GM12878 (cell line): ENCODE measurements around the gene OLFM2. TPM values are rescaled to one million over a fixed set of nuclear protein-coding genes. Genes with fewer than 3 reads are reported as not detected.

ENCODE experiments used
- BHLHE40 ChIP-seq, 2 experiments: fragments of 450-650 bp in 1 of 2; IDR thresholded peaks; 2 replicates each; pipeline ENCODE4 v1.6.1; 2011 to 2017; ENCODE audit warnings: low read depth in 2 of 2, borderline replicate concordance in 1 of 2, improper control_type of control experiment in 1 of 2, low read length in 1 of 2, mild to moderate bottlenecking in 1 of 2
- CHD4 ChIP-seq: fragments of 200-600 bp; sonication (generic); IDR thresholded peaks from 2 replicates; pipeline ENCODE4 v1.6.1; 2016; ENCODE audit warnings: mild to moderate bottlenecking
- GABPA ChIP-seq: IDR thresholded peaks from 2 replicates; pipeline ENCODE4 v1.6.1; 2014; ENCODE audit warnings: antibody characterized with exemption, low read depth, mild to moderate bottlenecking, inconsistent platforms
- HCFC1 ChIP-seq: fragments of 150-350 bp; IDR thresholded peaks from 2 replicates; pipeline ENCODE4 v1.6.1; 2014; ENCODE audit warnings: low read length
- HDAC2 ChIP-seq: fragments of 200-600 bp; sonication (generic); IDR thresholded peaks from 2 replicates; pipeline ENCODE4 v1.6.1; 2017
- JUND ChIP-seq: IDR thresholded peaks from 2 replicates; pipeline ENCODE4 v1.6.1; 2012; ENCODE audit warnings: low read depth, mild to moderate bottlenecking, low read length, improper control_type of control experiment, moderate library complexity
- NR2C1 ChIP-seq: fragments of 450-650 bp; IDR thresholded peaks from 2 replicates; pipeline ENCODE4 v1.6.1; 2017; ENCODE audit warnings: antibody characterized with exemption, mild to moderate bottlenecking, moderate library complexity
- PAX8 ChIP-seq: fragments of 450-650 bp; IDR thresholded peaks from 2 replicates; pipeline ENCODE4 v1.6.1; 2017; ENCODE audit warnings: mild to moderate bottlenecking, moderate library complexity
- PKNOX1 ChIP-seq: fragments of 450-650 bp; IDR thresholded peaks from 2 replicates; pipeline ENCODE4 v1.6.1; 2016; ENCODE audit warnings: mild to moderate bottlenecking
- RUNX3 ChIP-seq: IDR thresholded peaks from 2 replicates; pipeline ENCODE4 v1.6.1; 2012; ENCODE audit warnings: low read length, inconsistent platforms
- SMARCA5 ChIP-seq: fragments of 450-650 bp; IDR thresholded peaks from 2 replicates; pipeline ENCODE4 v1.6.1; 2017; ENCODE audit warnings: mild to moderate bottlenecking
- SP1 ChIP-seq: IDR thresholded peaks from one replicate; pipeline ENCODE4 v1.6.1; 2011; ENCODE audit warnings: low read depth, low read length
- SUPT20H ChIP-seq: IDR thresholded peaks from 2 replicates; pipeline ENCODE4 v1.6.1; 2011; ENCODE audit warnings: low read depth, mild to moderate bottlenecking, low read length, moderate library complexity, borderline replicate concordance; ENCODE audit not compliant: control insufficient read depth
- TAF1 ChIP-seq: IDR thresholded peaks from 2 replicates; pipeline ENCODE4 v1.6.1; 2011; ENCODE audit warnings: mild to moderate bottlenecking, low read depth, low read length, borderline replicate concordance
- TARDBP ChIP-seq: IDR thresholded peaks from 2 replicates; pipeline ENCODE4 v1.6.1; 2016; ENCODE audit warnings: borderline replicate concordance
- TCF12 ChIP-seq: IDR thresholded peaks from 2 replicates; pipeline ENCODE4 v1.6.1; 2011; ENCODE audit warnings: low read depth, mild to moderate bottlenecking, low read length
- ZBED1 ChIP-seq: IDR thresholded peaks from 2 replicates; pipeline ENCODE4 v1.6.1; 2016; ENCODE audit warnings: borderline replicate concordance
- ZNF24 ChIP-seq: fragments of 450-650 bp; IDR thresholded peaks from 2 replicates; pipeline ENCODE4 v1.6.1; 2017; ENCODE audit warnings: antibody characterized with exemption, mild to moderate bottlenecking
- polyA plus RNA-seq, 11 experiments: library from polyadenylated mRNA; depleted of rRNA in 4 of 11; unstranded in 6 of 11; stranded (reverse) in 5 of 11; fragments of >200 nt; fragmentation: Nextera tagmentation in 4 of 11; fragmentation: Illumina TruSeq in 1 of 11; extraction: Ambion mirVana in 4 of 11; extraction: Trizol in 1 of 11; gene quantifications; 1 replicate in 1 of 11; 2 replicates in 10 of 11; pipeline versions ENCODE4 v1.2.1 to v1.2.3, GENCODE V29; 2011 to 2016; ENCODE audit warnings: inconsistent platforms in 2 of 11, missing spikeins in 2 of 11, low read depth in 1 of 11
- total RNA-seq, 4 experiments: library from RNA; depleted of rRNA in 3 of 4; stranded (reverse); fragments of >200 nt in 3 of 4; fragmentation: Illumina TruSeq in 1 of 4; extraction: Trizol in 1 of 4; gene quantifications; 2 replicates each; pipeline versions ENCODE4 v1.2.1 to v1.2.3, GENCODE V29; 2013 to 2021
- TF ChIP-seq, protein P1 (sequence below): fragments of 450-650 bp; conservative IDR thresholded peaks from 2 replicates; pipeline ENCODE4 v1.6.1; 2017; ENCODE audit warnings: mild to moderate bottlenecking, moderate library complexity
- TF ChIP-seq, protein P2 (sequence below): fragments of 150-350 bp; IDR thresholded peaks from 2 replicates; pipeline ENCODE4 v1.6.1; 2016; ENCODE audit warnings: low read depth, low read length
- TF ChIP-seq, protein P3 (sequence below): IDR thresholded peaks from 2 replicates; pipeline ENCODE4 v1.6.1; 2011; ENCODE audit warnings: borderline replicate concordance, low read depth, mild to moderate bottlenecking, moderate library complexity, mixed read lengths, low read length; ENCODE audit not compliant: insufficient read depth; ENCODE audit errors: extremely low read length

OLFM2 gene
- total and polyA plus RNA-seq, 10 of the 15 experiments (the other 5 are each of a cell fraction or from before 2014, with no cell fraction given) = 0.07 to 3.5 (median 0.27) TPM; not detected in 5

DNA sequence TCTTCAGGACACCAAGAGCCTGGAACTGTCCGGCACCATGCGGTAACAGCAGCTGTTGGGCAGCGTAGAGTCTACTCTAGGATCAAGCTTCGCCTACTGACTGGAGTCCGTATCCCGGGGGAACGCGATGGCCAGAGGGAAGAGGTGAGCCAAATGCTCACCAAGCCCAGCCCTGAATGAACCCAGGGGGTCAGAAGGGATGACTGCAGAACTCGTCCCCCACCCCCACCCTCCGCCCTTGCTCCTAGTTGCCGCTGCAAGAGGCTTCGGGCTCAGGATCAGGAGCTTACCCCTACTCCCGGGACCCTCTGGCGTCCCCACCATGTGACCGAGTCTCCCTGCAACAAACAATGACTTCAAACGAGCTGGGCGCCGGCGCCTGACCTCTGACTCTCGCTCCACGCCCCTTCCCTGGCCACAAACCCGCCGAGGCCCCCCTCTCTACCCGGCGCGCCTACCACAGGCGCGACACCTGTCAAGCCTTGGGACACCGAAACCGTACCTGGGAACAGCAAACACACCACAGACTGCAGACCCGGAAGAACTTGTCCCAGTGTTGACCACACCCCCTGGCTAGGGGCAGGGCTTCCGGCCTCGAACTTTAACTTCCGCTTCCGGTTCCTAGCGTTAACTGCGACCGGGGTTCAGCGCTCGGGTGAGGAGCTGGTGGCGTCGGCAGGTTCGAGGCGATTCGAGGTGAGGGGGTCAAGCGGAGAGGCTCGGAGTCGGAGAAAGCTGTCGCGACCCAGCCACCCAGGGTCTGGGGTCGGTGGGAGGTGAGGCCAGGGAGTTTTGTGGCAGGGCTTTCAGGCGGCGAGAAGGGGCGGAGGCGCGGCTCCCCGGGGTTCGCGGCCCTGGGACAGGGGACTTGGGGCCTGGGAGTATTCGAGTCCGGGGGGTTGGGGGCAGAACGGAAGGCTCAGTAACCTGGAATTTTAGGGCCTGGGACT is 108.8 kb downstream of the OLFM2 start, which contains the start of gene UBL5 (continued):
- TF ChIP-seq, protein P1, sequence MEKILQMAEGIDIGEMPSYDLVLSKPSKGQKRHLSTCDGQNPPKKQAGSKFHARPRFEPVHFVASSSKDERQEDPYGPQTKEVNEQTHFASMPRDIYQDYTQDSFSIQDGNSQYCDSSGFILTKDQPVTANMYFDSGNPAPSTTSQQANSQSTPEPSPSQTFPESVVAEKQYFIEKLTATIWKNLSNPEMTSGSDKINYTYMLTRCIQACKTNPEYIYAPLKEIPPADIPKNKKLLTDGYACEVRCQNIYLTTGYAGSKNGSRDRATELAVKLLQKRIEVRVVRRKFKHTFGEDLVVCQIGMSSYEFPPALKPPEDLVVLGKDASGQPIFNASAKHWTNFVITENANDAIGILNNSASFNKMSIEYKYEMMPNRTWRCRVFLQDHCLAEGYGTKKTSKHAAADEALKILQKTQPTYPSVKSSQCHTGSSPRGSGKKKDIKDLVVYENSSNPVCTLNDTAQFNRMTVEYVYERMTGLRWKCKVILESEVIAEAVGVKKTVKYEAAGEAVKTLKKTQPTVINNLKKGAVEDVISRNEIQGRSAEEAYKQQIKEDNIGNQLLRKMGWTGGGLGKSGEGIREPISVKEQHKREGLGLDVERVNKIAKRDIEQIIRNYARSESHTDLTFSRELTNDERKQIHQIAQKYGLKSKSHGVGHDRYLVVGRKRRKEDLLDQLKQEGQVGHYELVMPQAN = peak; percentile 83
- peak in 1 of 2 experiments; percentile 53; a peak in 2 of 4 replicates for TF ChIP-seq BHLHE40 (IDR thresholded peaks at IDR 0.05; ENCODE audit: borderline replicate concordance in 1 of 2, low read depth in 2 of 2, low read length in 1 of 2)
- TF ChIP-seq HDAC2 = no peak
- peak; percentile 86; the same call in 1 of the 2 replicates for TF ChIP-seq TAF1
- TF ChIP-seq SP1 = peak; percentile 75
- TF ChIP-seq, protein P2, sequence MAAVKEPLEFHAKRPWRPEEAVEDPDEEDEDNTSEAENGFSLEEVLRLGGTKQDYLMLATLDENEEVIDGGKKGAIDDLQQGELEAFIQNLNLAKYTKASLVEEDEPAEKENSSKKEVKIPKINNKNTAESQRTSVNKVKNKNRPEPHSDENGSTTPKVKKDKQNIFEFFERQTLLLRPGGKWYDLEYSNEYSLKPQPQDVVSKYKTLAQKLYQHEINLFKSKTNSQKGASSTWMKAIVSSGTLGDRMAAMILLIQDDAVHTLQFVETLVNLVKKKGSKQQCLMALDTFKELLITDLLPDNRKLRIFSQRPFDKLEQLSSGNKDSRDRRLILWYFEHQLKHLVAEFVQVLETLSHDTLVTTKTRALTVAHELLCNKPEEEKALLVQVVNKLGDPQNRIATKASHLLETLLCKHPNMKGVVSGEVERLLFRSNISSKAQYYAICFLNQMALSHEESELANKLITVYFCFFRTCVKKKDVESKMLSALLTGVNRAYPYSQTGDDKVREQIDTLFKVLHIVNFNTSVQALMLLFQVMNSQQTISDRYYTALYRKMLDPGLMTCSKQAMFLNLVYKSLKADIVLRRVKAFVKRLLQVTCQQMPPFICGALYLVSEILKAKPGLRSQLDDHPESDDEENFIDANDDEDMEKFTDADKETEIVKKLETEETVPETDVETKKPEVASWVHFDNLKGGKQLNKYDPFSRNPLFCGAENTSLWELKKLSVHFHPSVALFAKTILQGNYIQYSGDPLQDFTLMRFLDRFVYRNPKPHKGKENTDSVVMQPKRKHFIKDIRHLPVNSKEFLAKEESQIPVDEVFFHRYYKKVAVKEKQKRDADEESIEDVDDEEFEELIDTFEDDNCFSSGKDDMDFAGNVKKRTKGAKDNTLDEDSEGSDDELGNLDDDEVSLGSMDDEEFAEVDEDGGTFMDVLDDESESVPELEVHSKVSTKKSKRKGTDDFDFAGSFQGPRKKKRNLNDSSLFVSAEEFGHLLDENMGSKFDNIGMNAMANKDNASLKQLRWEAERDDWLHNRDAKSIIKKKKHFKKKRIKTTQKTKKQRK = no peak
- peak; percentile 99 for TF ChIP-seq GABPA
- TF ChIP-seq ZNF24 = no peak
- TF ChIP-seq NR2C1 = peak; percentile 98
- peak; percentile 78 for TF ChIP-seq TARDBP
- peak; percentile 92 for TF ChIP-seq RUNX3
- no peak for TF ChIP-seq ZBED1
- TF ChIP-seq SMARCA5 = no peak
- no peak for TF ChIP-seq SUPT20H
- no peak for TF ChIP-seq JUND
- TF ChIP-seq PAX8 = no peak
- TF ChIP-seq, protein P3, sequence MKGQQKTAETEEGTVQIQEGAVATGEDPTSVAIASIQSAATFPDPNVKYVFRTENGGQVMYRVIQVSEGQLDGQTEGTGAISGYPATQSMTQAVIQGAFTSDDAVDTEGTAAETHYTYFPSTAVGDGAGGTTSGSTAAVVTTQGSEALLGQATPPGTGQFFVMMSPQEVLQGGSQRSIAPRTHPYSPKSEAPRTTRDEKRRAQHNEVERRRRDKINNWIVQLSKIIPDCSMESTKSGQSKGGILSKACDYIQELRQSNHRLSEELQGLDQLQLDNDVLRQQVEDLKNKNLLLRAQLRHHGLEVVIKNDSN = peak; percentile 36
- peak; percentile 71 for TF ChIP-seq PKNOX1
- TF ChIP-seq CHD4 = no peak
- peak; percentile 71 for TF ChIP-seq HCFC1
- peak; percentile 56; the same call in 1 of the 2 replicates for TF ChIP-seq TCF12
